Activated T-cell treated with anti-CD3 and anti-CD28 coated beads, Interleukin-2, amount 50 U/mL, for 4 hours (primary cell): ENCODE data around the gene WDR27. TPM values are rescaled to one million over a fixed set of nuclear protein-coding genes. Genes with fewer than 3 reads are reported as not detected.
"Not testable (repeated sequence)": the region's sequence is repeated elsewhere in the genome, so short reads cannot be mapped to it uniquely, and the experiment has no call there.

Experiments
- ATAC-seq, 2 donors: fragments of 200-7000 bp; cut with Tn5 transposase; one replicate each; pipeline ENCODE4 v1.10.0; 2021
- DNase-seq: peaks from one replicate; pipeline ENCODE4 v3.0.0-alpha.2; 2020
- H3K27me3 Mint-ChIP-seq: one replicate; pipeline ENCODE4 v1.8.0; 2021; ENCODE audit warnings: low read depth, mixed read lengths
- H3K36me3 Mint-ChIP-seq: one replicate; pipeline ENCODE4 v1.8.0; 2022; ENCODE audit warnings: mixed read lengths; ENCODE audit not compliant: insufficient read depth
- H3K4me1 Mint-ChIP-seq: one replicate; pipeline ENCODE4 v1.8.0; 2021; ENCODE audit warnings: low read depth, mixed read lengths
- H3K4me3 Mint-ChIP-seq: one replicate; pipeline ENCODE4 v1.8.0; 2021; ENCODE audit warnings: mild to moderate bottlenecking, moderate library complexity, mixed read lengths
- H3K9me3 Mint-ChIP-seq: one replicate; pipeline ENCODE4 v1.8.0; 2021; ENCODE audit warnings: mixed read lengths
- total RNA-seq, 3 donors: library from RNA; stranded (reverse); gene quantifications; one replicate each; pipeline ENCODE4 v1.2.1, GENCODE V29; 2021

Gene WDR27
- total RNA-seq, 3 donors from 2014 or later = 11.9 to 14.4 (median 13.4) TPM

DNA sequence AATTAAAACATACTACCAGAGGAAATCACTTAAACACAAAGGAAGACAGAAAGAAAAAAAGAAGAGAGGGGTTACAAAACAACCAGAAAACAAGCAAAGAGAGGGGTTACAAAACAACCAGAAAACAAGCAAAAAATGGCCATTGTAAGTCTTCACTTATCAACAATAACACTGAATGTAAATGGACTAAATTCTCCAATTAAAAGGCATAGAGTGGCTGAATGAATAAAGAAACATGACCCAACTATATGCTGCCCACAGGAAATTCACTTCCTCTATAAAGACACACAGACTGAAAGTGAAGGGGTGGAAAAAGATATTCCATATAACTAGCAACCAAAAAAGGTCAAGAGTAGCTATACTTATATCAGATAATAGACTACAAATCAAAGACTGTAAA, 180.0 kb downstream of the WDR27 start:
- Mint-ChIP-seq H3K36me3 (peaks cover 11% of the 10 kb centered on the region), H3K4me3 (no peak overlapping the region), H3K4me1 (no peaks in the 10 kb centered on the region), H3K9me3 (peaks cover 12% of the 10 kb centered on the region), H3K27me3 (no peaks in the 10 kb centered on the region)
- ATAC-seq (no peak), DNase-seq (no peak)

DNA sequence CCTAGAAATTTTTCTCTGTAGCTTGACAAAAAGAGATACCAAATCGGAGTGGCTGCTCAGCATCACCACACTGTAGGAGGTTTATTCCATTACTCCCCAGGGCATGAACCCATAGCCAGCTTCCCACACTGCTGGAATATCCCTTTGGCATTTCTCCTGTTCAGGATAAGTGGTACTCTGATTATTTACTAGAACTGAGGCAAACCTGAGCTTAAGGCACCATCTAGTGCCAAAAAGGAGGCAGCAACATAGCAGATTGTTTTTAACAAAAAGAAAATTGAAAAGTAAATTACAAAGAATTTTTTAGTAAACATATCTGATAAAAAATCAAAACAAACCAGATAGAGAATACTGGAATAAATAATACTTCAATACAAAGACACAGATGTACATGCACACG, 181.7 kb downstream of the WDR27 start:
- Mint-ChIP-seq H3K9me3 (peaks cover 12% of the 10 kb centered on the region), H3K27me3 (no peaks in the 10 kb centered on the region), H3K4me3 (no peak overlapping the region), H3K36me3 (peaks cover 13% of the 10 kb centered on the region), H3K4me1 (no peaks in the 10 kb centered on the region)
- DNase-seq (no peak), ATAC-seq (no peak)

DNA sequence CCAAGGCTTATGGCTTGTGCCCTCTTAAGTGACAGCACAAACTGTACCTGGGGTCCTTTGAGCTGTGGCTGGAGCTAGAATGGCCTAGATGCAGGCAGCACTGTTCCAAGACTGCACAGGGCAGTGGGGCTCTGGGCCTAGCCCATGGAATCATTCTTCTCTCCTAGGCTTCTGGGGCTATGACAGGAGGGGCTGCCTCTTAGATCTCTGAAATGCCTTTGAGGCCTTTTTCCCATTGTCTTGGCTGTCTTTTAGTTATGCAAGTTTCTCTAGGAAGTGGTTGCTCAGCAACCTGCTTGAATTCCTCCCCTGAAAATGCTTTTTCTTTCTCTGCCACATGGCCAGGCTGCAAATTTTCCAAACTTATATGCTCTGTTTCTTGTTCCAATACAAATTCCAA, 183.4 kb downstream of the WDR27 start:
- no peaks in the 10 kb centered on the region for H3K27me3 Mint-ChIP-seq
- no peak overlapping the region for H3K4me3 Mint-ChIP-seq
- H3K9me3 Mint-ChIP-seq = peaks cover 12% of the 10 kb centered on the region
- no peak for ATAC-seq
- DNase-seq = no peak
- H3K4me1 Mint-ChIP-seq = no peaks in the 10 kb centered on the region
- peaks cover 13% of the 10 kb centered on the region for H3K36me3 Mint-ChIP-seq

GRCh38 chr6:169513478-169514193, 188.2 kb downstream of the WDR27 start:
- ATAC-seq (no peak), DNase-seq (no peak)
- no peaks in the 10 kb centered on the region for H3K4me1 Mint-ChIP-seq
- no peak overlapping the region for H3K4me3 Mint-ChIP-seq
- peaks cover 6% of the 10 kb centered on the region for H3K36me3 Mint-ChIP-seq
- peaks cover 2% of the 10 kb centered on the region for H3K9me3 Mint-ChIP-seq
- no peaks in the 10 kb centered on the region for H3K27me3 Mint-ChIP-seq

DNA sequence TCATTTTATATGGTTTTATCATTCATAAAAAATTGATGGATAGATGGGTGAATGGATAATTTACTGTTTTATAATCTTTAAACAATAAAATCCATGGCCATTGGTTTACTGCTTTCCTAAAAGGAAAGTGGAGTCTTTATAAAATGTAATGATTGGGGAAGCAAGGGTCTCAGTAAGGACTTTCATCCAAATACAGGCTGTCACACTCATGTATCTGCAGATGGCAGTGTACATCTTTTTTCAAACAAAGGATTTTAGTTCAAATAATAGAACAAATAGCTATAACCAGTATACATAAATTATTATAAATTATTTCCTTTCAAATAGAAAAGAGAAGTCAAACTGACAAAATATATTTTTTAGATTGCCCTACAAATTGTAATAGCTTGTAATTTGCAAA, 190.0 kb downstream of the WDR27 start:
- not testable (repeated sequence) for DNase-seq

GRCh38 chr6:169510871-169511270, 191.0 kb downstream of the WDR27 start:
- DNase-seq (no peak), ATAC-seq (no peak)
- Mint-ChIP-seq H3K9me3 (peaks cover 4% of the 10 kb centered on the region), H3K27me3 (no peaks in the 10 kb centered on the region), H3K4me3 (no peak overlapping the region), H3K36me3 (peaks cover 6% of the 10 kb centered on the region), H3K4me1 (no peaks in the 10 kb centered on the region)

More for the DNA sequence above, 190.0 kb downstream of the WDR27 start:
- not testable (repeated sequence) for H3K4me3 Mint-ChIP-seq, H3K27me3 Mint-ChIP-seq, ATAC-seq, H3K36me3 Mint-ChIP-seq, H3K9me3 Mint-ChIP-seq, H3K4me1 Mint-ChIP-seq

GRCh38 chr6:169508452-169508851, 193.4 kb downstream of the WDR27 start:
- no peak overlapping the region for H3K4me3 Mint-ChIP-seq
- no peaks in the 10 kb centered on the region for H3K4me1 Mint-ChIP-seq
- H3K27me3 Mint-ChIP-seq = no peaks in the 10 kb centered on the region
- no peak for ATAC-seq
- H3K36me3 Mint-ChIP-seq = peaks cover 6% of the 10 kb centered on the region
- no peak for DNase-seq
- H3K9me3 Mint-ChIP-seq = peaks cover 4% of the 10 kb centered on the region

DNA sequence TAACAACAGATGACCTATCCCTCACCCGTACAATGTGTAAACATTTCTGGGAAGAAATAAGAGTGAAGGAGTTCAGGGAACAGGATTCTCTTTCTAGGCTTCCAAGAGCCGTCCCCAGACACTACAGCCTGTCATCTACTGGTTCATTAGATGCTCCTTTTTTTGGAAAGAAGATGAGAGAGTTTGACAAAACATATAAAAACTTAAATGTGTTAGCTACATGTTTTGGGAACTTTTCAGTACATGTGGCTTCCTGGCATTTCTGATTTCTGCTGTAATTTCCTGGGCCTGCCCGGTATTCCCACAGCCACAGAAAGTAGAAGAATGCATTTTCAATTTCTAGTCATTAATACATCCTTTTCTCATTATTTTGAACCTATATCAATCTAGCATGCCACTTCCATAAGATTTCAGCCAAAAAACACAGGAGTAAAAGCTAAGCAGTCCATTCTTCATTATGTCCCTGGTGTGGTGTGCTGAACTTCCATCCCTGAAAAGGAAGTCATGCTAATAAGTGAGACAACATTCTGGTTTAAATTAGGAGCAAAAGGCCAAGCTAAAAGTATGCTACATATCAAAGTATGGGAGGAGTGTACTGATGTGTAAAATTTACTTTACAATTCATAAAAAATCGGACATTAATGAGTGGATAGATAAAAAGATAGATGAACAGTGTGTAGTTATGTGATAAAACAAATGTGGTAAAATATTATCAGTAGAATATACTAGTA, 198.2 kb downstream of the WDR27 start:
- no peaks in the 10 kb centered on the region for H3K27me3 Mint-ChIP-seq
- peaks cover 4% of the 10 kb centered on the region for H3K9me3 Mint-ChIP-seq
- ATAC-seq (no peak), DNase-seq (no peak)
- no peak overlapping the region for H3K4me3 Mint-ChIP-seq
- H3K4me1 Mint-ChIP-seq = no peaks in the 10 kb centered on the region
- H3K36me3 Mint-ChIP-seq = peaks cover 7% of the 10 kb centered on the region

GRCh38 chr6:169502445-169502844, 199.4 kb downstream of the WDR27 start:
- ATAC-seq (no peak), DNase-seq (no peak)
- no peaks in the 10 kb centered on the region for H3K4me1 Mint-ChIP-seq
- H3K9me3 Mint-ChIP-seq = no peaks in the 10 kb centered on the region
- no peaks in the 10 kb centered on the region for H3K27me3 Mint-ChIP-seq
- H3K4me3 Mint-ChIP-seq = no peak overlapping the region
- H3K36me3 Mint-ChIP-seq = peaks cover 1% of the 10 kb centered on the region

GRCh38 chr6:169501777-169502313, 200.0 kb downstream of the WDR27 start:
- Mint-ChIP-seq H3K4me3 (no peak overlapping the region), H3K27me3 (no peaks in the 10 kb centered on the region), H3K9me3 (no peaks in the 10 kb centered on the region), H3K4me1 (no peaks in the 10 kb centered on the region), H3K36me3 (peaks cover 1% of the 10 kb centered on the region)
- DNase-seq (no peak), ATAC-seq (no peak)

- H3K27me3 Mint-ChIP-seq = no peaks in the 10 kb centered on the region
- H3K9me3 Mint-ChIP-seq = no peaks in the 10 kb centered on the region
- no peak overlapping the region for H3K4me3 Mint-ChIP-seq
- ATAC-seq (no peak), DNase-seq (no peak)
- no peaks in the 10 kb centered on the region for H3K4me1 Mint-ChIP-seq
- peaks cover 1% of the 10 kb centered on the region for H3K36me3 Mint-ChIP-seq
Measured at GRCh38 chr6:169501128-169501527, 200.7 kb downstream of the WDR27 start.

DNA sequence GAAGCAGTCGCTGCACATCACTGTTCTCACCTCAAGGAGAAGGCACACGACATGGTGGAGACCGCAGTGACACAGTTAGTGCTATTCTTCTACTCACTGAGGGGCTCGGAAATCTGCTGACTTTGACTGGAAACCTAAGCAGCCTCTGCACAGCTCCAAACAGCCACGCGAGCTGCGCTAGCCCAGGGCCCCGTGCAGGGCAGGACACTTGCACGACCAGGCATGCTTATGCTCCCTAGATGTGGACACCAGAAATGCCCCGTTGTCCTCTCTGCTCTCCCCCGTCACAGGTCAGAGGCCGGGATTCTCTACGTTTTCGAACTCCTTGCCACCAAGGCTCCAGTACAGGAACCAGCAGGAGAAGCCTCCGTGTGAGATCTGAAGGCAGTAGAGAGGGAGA, 201.1 kb downstream of the WDR27 start:
- H3K9me3 Mint-ChIP-seq = no peaks in the 10 kb centered on the region
- no peak for DNase-seq
- ATAC-seq = no peak
- no peaks in the 10 kb centered on the region for H3K4me1 Mint-ChIP-seq
- no peak overlapping the region for H3K4me3 Mint-ChIP-seq
- H3K27me3 Mint-ChIP-seq = no peaks in the 10 kb centered on the region
- H3K36me3 Mint-ChIP-seq = peaks cover 1% of the 10 kb centered on the region

DNA sequence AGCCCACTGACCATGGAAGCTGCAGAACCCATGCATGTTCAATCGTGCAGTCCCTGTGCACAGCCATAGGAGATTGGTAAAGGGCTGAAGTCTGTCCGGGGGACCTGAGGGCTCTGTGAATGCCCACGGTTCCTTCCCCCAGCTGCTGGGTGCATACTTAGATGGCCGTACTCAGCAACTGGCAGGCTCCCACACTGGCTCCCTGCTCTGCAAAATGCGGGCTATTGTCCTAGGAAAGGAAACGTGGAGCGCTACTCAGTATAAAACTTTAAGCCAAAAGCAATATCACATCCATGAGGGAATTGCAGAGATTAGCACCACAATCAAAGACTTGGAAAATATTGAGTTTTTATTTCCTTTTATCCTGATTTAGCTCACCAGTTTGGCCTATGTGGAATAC, 202.0 kb downstream of the WDR27 start:
- no peaks in the 10 kb centered on the region for H3K27me3 Mint-ChIP-seq
- peaks cover 1% of the 10 kb centered on the region for H3K36me3 Mint-ChIP-seq
- no peaks in the 10 kb centered on the region for H3K9me3 Mint-ChIP-seq
- ATAC-seq = no peak
- no peak overlapping the region for H3K4me3 Mint-ChIP-seq
- no peaks in the 10 kb centered on the region for H3K4me1 Mint-ChIP-seq
- DNase-seq = no peak

DNA sequence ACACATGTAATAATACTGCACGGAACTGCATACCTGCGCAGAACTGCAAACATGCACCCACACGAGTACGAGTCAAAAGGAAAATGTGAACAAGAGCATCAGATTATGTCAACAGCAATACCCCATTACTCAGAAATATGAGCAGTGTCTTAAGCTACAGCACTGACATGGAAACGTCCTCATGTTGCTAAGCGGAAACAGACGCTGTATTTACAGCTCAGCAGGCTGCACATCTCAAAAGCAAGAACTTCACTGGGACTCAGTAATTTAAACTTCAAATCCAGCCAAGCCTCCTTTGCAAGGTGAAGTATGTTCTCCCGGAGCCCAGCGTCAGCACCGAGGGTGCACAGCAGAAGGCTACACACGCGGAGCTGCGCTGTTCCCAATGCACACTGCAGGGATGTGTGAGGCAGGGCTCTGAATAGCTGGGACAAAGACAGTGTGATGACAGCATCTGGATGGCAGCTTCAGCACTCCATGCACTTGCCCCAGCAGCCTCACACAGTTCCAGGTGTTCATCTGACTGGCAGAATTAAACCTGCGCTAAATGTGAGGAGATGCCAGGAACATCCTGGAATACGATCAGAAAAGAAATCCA, 202.8 kb downstream of the WDR27 start:
- Mint-ChIP-seq H3K36me3 (peaks cover 1% of the 10 kb centered on the region), H3K4me3 (no peak overlapping the region), H3K9me3 (no peaks in the 10 kb centered on the region), H3K4me1 (no peaks in the 10 kb centered on the region), H3K27me3 (no peaks in the 10 kb centered on the region)
- DNase-seq = no peak
- ATAC-seq = no peak

GRCh38 chr6:169495601-169496000, 206.2 kb downstream of the WDR27 start:
- H3K4me1 Mint-ChIP-seq = no peaks in the 10 kb centered on the region
- no peaks in the 10 kb centered on the region for H3K36me3 Mint-ChIP-seq
- DNase-seq (no peak), ATAC-seq (no peak)
- no peaks in the 10 kb centered on the region for H3K9me3 Mint-ChIP-seq
- no peak overlapping the region for H3K4me3 Mint-ChIP-seq
- no peaks in the 10 kb centered on the region for H3K27me3 Mint-ChIP-seq
